GM12892 (cell line): ENCODE measurements around the gene MEIOB.
"Not testable (repeated sequence)": the region's sequence is repeated elsewhere in the genome, so short reads cannot be mapped to it uniquely, and the experiment has no call there.

Source experiments
- DNase-seq: peaks from one replicate; pipeline ENCODE4 v3.0.0; 2011; ENCODE audit not compliant: insufficient read length
- FAIRE-seq: peaks from 2 replicates; lab custom pipeline; 2011; peaks lifted over from hg19 to GRCh38; lab: Jason Lieb, UNC
- POLR2A ChIP-seq: IDR thresholded peaks from 2 replicates; pipeline ENCODE4 v1.6.1; 2011; ENCODE audit warnings: low read depth, low read length, control low read depth
- POLR2AphosphoS5 ChIP-seq: IDR thresholded peaks from 2 replicates; pipeline ENCODE4 v1.6.1; 2011; ENCODE audit warnings: low read depth, low read length, control low read depth
- TAF1 ChIP-seq: IDR thresholded peaks from 2 replicates; pipeline ENCODE4 v1.6.1; 2011; ENCODE audit warnings: low read depth, mild to moderate bottlenecking, control low read depth, low read length, borderline replicate concordance

The MEIOB gene

GRCh38 chr16:1810106-1810505 lies 61.9 kb downstream of the MEIOB start:
- DNase-seq, result no peak
- FAIRE-seq, result no peak
- no peak for TF ChIP-seq POLR2A
- no peak for TF ChIP-seq TAF1
- TF ChIP-seq POLR2AphosphoS5, result no peak

GRCh38 chr16:1809281-1809801 lies 62.6 kb downstream of the MEIOB start:
- DNase-seq (no peak), FAIRE-seq (no peak)
- no peak for TF ChIP-seq POLR2AphosphoS5
- no peak for TF ChIP-seq TAF1
- TF ChIP-seq POLR2A, result no peak

- DNase-seq, result no peak
- FAIRE-seq, result no peak
- TF ChIP-seq TAF1 (no peak), POLR2A (no peak), POLR2AphosphoS5 (no peak)
Observed at GRCh38 chr16:1808691-1809090, 63.3 kb downstream of the MEIOB start.

GRCh38 chr16:1807626-1808025 lies 64.3 kb downstream of the MEIOB start:
- no peak for FAIRE-seq
- TF ChIP-seq POLR2AphosphoS5, result no peak
- no peak for TF ChIP-seq TAF1
- TF ChIP-seq POLR2A, result no peak
- DNase-seq, result no peak

- no peak for TF ChIP-seq POLR2AphosphoS5
- TF ChIP-seq TAF1, result no peak
- TF ChIP-seq POLR2A, result no peak
- DNase-seq, result no peak
- FAIRE-seq, result no peak
Observed at GRCh38 chr16:1800701-1801100, 71.3 kb downstream of the MEIOB start.

GRCh38 chr16:1799263-1799662 lies 72.7 kb downstream of the MEIOB start:
- not testable (repeated sequence) for FAIRE-seq, DNase-seq

- DNase-seq, result peak; percentile 19
- no peak for FAIRE-seq
- no peak for TF ChIP-seq TAF1
- TF ChIP-seq POLR2A, result no peak
- TF ChIP-seq POLR2AphosphoS5, result no peak
Observed at GRCh38 chr16:1794908-1795666, 76.9 kb downstream of the MEIOB start.

- DNase-seq (peak; percentile 19), FAIRE-seq (no peak)
- no peak for TF ChIP-seq POLR2AphosphoS5
- TF ChIP-seq POLR2A, result no peak
- TF ChIP-seq TAF1, result no peak
Observed at GRCh38 chr16:1794221-1794871, 77.6 kb downstream of the MEIOB start.

- no peak for FAIRE-seq
- DNase-seq, result peak; percentile 21
- TF ChIP-seq POLR2AphosphoS5, result no peak
- TF ChIP-seq POLR2A, result no peak
- TF ChIP-seq TAF1, result no peak
Observed at GRCh38 chr16:1793578-1794220, 78.3 kb downstream of the MEIOB start, which contains the start of gene IGFALS. TSS of gene IGFALS (minus strand) at chr16:1793705. CDS start at chr16:1793652, 53 bp downstream.

- TF ChIP-seq POLR2AphosphoS5, result no peak
- no peak for TF ChIP-seq POLR2A
- TF ChIP-seq TAF1, result no peak
- no peak for FAIRE-seq
Observed at GRCh38 chr16:1792836-1793577, 79.0 kb downstream of the MEIOB start.

More at GRCh38 chr16:1792836-1793577, 79.0 kb downstream of the MEIOB start:
- DNase-seq, result no peak
